ENCODE measurements around the gene PPP1R9B. TPM values are rescaled to one million over a fixed set of nuclear protein-coding genes. Genes with fewer than 3 reads are reported as not detected.
A peak's percentile ranks its signal among the peaks of the same experiment; 100 is the strongest.

PPP1R9B gene
- total RNA-seq, 1 donor from 2014 or later: 40.5 TPM

- DNase-seq (ENCODE audit: low read depth): no peak
Observed at GRCh38 chr17:50144845-50145531, 5.5 kb downstream of the PPP1R9B start.

- no peak for DNase-seq (ENCODE audit: low read depth)
Observed at GRCh38 chr17:50144355-50144754, 6.1 kb downstream of the PPP1R9B start.

DNA sequence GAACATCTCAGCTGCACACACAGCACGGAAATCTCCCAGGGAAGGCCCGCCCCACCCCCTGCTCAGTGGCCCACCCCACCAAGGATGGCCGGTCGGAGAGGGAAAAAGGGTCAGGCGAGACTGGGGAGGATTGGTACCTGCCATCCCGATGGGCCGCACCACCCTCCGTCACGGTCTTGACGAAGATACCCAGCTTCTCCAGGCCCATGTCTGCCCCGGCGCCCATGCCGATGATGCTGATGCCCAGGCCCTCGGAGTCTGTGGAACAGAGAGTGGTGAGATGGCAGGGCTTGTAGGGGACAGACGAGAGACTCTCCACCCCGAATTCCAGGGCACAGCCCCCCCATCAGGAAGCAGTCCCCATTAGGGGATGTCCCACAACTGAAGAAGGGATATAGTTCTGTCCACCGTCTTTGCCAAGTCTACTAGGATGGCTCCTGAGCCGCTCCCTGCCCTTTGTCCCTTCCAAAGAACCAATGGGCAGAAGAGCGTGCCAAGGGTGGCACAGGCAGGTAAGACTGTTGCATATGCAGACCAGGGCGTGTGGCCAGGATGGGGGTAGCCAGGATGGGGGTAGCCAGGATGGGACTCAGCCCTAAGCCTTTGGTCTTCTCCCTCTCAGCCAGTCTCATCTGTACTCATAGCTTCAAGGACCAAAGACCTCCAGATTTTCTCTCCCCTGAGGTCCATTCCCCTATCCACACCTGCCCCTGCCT is 6.9 kb downstream of the PPP1R9B start:
- DNase-seq (ENCODE audit: low read depth): no peak

- DNase-seq (ENCODE audit: low read depth): no peak
Observed at GRCh38 chr17:50141745-50142110, 8.7 kb downstream of the PPP1R9B start.

- no peak for DNase-seq (ENCODE audit: low read depth)
Observed at GRCh38 chr17:50141026-50141744, 9.3 kb downstream of the PPP1R9B start.

GRCh38 chr17:50139950-50140885 is 10.3 kb downstream of the PPP1R9B start:
- DNase-seq (ENCODE audit: low read depth): peak; percentile 63

GRCh38 chr17:50139185-50139783 is 11.2 kb downstream of the PPP1R9B start:
- no peak for DNase-seq (ENCODE audit: low read depth)

DNA sequence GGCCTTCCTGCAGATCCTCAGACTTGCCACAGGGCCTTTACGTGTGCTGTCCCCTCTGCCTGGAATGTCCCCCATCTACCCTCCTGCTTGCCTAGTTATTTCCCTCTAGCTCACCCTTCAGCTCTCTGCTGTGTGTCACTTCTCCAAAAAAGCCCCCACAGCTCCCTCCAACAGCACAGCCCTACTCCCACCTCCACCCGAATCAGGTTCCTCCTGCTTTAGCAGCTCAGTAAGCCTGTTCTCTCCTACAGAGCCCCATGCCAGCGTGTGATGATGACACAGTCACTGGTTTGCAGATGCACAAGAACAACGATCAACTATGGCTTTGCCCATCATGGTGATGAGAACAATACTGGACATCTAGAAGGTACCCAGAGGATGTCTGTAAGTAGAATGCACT is 13.4 kb downstream of the PPP1R9B start:
- DNase-seq (ENCODE audit: low read depth): no peak

DNA sequence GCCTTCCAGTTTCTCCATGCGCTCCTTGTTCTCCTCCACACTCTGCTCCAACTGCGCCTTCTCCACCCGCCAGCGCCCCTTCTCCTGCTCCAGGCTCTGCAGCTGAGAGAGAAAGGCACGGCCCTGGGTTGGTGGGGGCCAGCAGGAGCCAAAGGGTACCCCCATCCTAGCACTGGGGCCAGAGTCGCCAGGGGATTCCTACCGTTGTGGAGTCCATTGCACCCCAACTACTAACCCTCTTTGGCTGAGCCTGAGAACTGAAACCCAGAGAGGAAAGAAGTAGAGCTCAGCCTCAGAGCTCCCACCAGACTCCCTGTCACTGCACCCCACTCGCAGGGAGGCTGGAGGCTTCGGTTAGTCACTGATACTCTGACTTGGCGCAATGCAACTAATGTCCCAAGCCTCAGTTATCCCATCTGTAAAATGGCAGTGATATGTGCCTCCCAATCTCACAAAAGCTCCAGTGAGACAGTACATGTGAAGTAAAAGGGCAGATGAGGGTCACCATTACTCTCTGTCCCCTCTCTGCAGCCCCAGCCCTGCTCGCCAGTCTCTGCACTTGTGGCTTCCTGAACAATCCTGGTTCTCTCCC is 14.3 kb downstream of the PPP1R9B start:
- no peak for DNase-seq (ENCODE audit: low read depth)

GRCh38 chr17:50135316-50136095 is 15.0 kb downstream of the PPP1R9B start:
- no peak for DNase-seq (ENCODE audit: low read depth)

GRCh38 chr17:50134206-50135110 is 16.0 kb downstream of the PPP1R9B start:
- DNase-seq (ENCODE audit: low read depth): no peak

DNA sequence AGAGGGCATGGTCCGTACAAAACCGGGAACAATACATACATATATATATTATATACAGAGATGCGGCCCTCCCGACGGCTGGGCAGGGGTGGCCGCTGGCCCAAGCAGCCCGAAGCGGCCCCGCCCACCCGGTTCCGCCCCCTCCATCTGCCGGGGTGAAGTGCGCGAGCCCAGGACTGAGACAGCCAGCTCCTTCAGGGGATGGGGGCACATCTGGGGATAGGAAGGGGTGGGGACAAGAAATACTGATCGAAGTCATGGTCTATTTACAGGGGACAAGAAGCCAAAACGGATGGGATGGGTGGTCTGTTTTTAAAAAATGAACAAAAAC is 16.7 kb downstream of the PPP1R9B start:
- DNase-seq (ENCODE audit: low read depth): no peak

DNA sequence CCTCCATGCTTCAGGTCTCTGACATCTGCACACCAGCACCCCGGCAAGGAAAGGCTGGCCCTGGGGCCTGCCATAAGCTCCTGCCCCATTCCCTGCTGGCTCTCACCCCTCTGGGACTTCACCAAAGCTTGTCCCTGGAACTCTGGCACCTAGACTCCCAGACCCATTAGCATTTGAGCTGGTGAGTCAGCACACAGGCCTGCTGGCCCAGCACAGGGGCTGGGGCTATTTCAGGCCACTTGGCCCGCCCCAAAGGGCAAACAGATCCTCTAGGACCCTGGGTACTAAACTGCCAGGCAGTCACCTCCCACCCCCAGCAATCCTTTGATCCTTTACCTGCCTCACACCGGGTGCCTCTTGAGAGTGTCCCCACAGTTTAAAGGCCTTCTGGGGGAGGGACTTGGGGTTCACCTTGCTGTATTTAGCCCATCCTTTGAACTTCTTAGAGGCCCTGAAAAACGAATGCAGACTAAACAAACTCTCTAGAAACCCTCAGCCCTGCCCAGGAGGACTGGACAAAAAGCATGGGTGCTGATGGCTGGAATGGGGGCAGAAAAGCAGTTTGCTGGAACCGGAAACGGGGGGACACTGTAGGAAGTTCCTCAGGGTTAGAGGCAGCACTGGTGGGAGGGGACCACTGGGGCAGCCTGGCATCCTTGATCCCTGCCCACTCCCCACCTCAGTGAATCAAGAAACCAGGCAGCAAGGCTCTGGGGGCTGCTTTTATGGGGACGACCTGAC is 17.3 kb downstream of the PPP1R9B start:
- DNase-seq (ENCODE audit: low read depth): peak; percentile 84

DNA sequence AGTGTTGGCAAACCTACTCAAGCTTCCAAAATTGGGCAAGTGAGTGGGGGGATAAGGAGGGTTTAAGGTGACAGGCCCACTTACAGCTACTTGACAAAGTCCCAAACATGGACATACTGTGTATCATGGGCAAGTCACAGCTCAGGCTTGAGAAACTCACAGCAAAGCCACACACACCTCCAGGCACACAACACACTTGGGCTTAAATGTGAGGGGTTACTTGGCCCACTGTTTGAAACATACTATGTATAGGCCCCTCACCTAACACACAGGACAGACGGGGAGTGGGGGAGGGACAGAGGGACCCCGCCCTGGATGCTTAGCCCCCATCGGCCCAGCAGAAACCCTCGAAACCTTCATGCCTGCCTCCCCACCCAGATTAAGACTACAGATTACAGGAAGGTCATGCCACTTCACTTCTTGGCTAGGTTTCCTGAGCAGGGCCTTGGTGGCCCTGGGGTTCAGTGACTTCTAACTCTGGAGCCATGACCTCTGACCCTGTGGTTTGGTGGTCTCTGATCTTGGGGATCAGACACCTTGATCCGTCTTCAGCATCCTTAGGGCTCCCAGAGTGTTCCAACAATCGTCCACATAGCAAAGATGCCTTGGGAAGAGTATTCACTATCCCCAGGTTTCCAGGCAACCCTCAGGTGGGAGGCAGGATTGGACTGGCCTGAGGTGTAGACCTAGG is 18.2 kb downstream of the PPP1R9B start:
- DNase-seq (ENCODE audit: low read depth): no peak

DNA sequence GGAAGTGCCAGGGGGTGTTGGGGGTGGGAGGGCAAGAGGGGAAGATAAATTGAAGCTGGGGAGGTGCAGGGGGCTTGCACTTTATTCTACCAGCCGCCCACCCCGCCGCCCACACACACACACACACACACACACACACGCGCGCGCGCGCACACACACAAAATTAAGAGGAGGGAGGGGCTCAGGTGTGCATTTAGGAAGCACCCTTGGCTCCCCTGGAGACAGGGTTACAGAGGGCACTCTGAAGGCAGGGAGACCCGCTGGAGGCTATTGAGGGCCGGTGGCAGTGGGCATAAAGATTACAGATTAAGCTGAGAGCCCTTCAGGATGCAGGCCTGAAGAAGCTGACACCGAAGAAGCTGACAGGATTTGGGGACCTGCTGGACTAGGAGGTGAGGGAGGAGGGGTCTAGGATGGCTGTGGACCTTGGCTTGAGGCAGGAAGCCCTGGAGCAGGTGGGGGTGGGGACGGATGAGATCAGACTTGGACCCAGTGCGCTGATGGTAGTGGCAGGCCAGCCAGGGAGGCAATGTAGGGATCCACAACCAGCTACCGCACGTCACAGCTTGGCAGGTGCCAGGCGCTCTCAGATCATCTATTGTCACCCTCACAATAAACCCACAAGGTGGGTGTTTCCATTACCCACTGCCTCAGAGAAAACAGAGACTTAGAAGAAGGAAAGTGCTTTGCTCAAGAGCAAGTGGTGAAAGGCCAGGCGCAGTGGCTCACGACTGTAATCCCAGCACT is 19.7 kb downstream of the PPP1R9B start:
- no peak for DNase-seq (ENCODE audit: low read depth)

DNA sequence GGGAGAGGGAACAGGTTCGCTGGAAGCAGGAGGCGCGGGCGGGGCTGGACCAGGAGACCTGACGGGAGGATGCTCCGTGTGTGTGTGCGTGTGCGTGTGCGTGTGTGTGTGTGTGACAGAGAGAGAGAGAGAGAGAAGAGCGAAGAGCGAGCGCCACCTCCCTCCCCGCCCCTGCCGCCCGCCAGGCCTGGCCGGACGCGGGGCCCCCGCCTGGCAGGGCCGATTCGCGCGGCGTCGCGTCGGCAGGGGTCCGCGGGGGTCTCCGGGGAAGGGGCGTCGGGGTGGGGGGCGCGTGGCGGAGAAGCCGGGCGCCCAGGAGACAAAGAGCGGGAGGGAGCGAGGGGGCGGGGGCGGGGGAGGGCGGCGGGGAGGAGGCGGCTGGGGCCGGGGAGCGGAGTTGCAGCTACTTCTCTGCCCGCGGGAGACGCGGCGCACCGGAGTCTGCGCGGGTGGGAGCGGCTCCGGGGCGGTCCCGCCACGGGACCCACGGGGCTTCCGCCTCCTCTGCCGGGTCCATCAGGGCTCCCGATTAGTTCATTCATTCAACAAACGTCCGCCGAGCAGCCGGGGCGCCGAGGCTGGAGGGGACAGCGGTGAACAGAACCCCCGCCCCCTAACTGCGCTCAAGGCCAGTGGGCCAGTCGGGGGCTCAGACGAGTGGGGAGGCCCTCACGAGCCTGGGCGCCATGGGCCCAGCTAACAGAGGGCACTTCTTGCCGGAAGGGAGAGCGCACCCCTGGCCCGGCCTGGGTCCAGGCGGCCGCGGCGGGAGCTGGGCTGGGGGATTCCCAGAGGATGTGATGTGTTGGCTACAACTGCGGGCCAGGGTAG is 20.5 kb downstream of the PPP1R9B start, which contains the start of gene SAMD14:
Gene SAMD14 (minus strand): TSS at position 433 of the 831 bp plus-strand sequence. CDS start 5,201 bp downstream, outside the sequence.
- DNase-seq (ENCODE audit: low read depth): no peak

All from myocyte (in vitro differentiated cells).